ENCODE results near the gene OTOS. TPM values are rescaled to one million over a fixed set of nuclear protein-coding genes. Genes with fewer than 3 reads are reported as not detected.

OTOS gene
- total and polyA plus RNA-seq, 2 experiments from 2014 or later = not detected

DNA sequence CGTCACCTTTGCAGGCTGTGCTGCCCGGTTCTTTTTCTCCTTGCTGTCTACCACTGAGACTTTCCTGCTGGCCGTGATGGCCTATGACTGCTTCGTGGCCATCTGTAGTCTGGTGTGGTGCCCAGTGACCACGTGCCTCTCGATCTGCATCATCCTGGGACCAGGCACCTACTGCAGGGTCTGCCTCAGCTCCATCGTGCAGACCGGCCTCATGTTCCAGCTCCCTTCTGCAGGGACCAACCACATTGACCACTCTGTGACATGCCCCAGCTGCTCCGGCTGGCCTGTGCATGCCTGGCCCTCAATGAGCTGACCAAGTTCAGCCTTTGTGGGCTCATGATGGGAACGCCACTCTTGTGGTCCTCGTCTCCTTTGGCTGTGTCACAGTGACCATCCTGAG lies 31.1 kb downstream of the OTOS start:
- TF ChIP-seq, protein P1, sequence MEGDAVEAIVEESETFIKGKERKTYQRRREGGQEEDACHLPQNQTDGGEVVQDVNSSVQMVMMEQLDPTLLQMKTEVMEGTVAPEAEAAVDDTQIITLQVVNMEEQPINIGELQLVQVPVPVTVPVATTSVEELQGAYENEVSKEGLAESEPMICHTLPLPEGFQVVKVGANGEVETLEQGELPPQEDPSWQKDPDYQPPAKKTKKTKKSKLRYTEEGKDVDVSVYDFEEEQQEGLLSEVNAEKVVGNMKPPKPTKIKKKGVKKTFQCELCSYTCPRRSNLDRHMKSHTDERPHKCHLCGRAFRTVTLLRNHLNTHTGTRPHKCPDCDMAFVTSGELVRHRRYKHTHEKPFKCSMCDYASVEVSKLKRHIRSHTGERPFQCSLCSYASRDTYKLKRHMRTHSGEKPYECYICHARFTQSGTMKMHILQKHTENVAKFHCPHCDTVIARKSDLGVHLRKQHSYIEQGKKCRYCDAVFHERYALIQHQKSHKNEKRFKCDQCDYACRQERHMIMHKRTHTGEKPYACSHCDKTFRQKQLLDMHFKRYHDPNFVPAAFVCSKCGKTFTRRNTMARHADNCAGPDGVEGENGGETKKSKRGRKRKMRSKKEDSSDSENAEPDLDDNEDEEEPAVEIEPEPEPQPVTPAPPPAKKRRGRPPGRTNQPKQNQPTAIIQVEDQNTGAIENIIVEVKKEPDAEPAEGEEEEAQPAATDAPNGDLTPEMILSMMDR (IDR thresholded peaks at IDR 0.05; ENCODE audit: low read depth, low read length) = no peak
- Histone ChIP-seq H3K27me3 (no peaks in the 10 kb centered on the region), H3K4me3 (no peak overlapping the region), H3K4me1 (ENCODE audit: low read depth) (no peaks in the 10 kb centered on the region), H3K27ac (no peak overlapping the region), H3K36me3 (no peaks in the 10 kb centered on the region), H3K9me3 (ENCODE audit: low read depth) (no peaks in the 10 kb centered on the region)
- no peak for DNase-seq (ENCODE audit: low read depth in 1 of 2, low spot score in 1 of 2)

DNA sequence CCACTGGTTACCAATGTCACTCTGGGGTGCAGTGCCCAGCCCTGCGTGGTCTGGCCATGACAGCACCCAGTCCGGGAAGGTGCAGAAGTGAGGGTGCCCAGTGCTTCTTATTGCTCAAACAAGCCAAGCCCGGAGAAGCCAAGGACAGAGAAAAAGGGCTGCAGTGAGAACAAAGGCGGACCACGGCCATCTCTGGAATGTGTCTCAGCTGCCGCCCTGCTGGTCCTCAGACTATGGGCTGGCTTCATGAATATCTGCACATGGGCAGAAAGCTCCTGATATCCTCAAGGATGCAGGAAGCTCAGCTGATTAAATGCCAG lies 33.0 kb downstream of the OTOS start:
- TF ChIP-seq, protein P1 (IDR thresholded peaks at IDR 0.05; ENCODE audit: low read depth, low read length) = no peak
- Histone ChIP-seq H3K4me1 (ENCODE audit: low read depth) (no peaks in the 10 kb centered on the region), H3K4me3 (no peak overlapping the region), H3K27ac (no peak overlapping the region), H3K27me3 (no peaks in the 10 kb centered on the region), H3K9me3 (ENCODE audit: low read depth) (no peaks in the 10 kb centered on the region), H3K36me3 (no peaks in the 10 kb centered on the region)
- DNase-seq (ENCODE audit: low read depth in 1 of 2, low spot score in 1 of 2) = no peak

DNA sequence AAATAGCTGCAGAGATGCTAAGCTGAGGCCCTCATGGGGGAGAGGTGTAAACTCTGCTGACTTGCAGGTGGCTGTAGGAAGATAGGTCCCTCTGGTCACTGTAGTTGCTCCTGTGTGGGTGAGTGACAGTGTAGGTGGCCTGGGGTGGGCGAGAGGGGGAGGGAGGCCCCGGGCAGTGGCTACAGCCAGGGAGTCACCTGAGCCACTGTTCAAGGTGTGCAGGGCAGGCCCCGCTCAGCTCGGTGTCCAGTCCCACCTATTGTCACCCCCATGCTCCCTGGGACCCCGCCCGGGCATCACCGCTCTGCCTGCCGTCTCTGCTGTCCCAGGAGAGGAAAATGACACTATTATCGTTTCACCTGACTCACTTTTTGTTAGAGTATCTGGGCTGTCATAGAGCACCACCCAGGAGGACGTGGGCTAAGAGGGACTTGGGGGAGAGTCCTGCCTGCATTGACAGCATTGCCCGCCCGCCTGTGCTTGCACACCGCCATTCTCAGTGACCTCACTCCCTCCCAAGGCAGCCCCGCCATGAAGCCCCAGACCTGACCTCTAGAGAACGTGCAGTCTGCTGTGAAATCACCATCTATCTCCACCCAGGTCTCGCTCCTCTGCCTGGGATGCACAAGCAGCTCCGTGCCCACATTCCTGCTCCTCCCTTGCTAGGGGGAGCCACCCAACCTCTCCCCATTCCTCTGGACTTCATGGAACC lies 33.5 kb downstream of the OTOS start:
- no peak overlapping the region for H3K4me3 ChIP-seq
- H3K27ac ChIP-seq = no peak overlapping the region
- no peaks in the 10 kb centered on the region for H3K27me3 ChIP-seq
- no peaks in the 10 kb centered on the region for H3K4me1 ChIP-seq (ENCODE audit: low read depth)
- no peak for DNase-seq (ENCODE audit: low read depth in 1 of 2, low spot score in 1 of 2)
- no peaks in the 10 kb centered on the region for H3K9me3 ChIP-seq (ENCODE audit: low read depth)
- no peaks in the 10 kb centered on the region for H3K36me3 ChIP-seq
- TF ChIP-seq, protein P1 (IDR thresholded peaks at IDR 0.05; ENCODE audit: low read depth, low read length) = no peak

DNA sequence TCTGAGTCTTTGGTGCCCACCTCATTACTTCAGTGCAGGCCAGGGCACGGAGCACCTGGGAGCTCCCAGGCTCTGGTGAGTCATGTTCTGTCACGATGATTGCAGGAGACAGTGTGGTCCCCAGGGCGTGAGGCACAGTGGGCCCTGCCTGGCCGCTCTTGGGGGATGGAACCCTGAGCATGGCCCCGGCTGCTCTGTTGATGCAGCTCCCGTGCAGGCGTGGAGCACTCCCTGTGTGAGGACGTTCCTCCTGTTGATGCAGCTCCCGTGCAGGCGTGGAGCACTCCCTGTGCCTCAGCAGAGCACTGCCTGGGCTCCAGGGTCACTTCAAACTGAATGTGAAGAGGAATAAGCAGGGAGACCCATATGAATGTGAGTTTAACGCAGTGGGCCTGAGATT lies 34.5 kb downstream of the OTOS start:
- DNase-seq (ENCODE audit: low read depth in 1 of 2, low spot score in 1 of 2) = no peak
- H3K27me3 ChIP-seq = no peaks in the 10 kb centered on the region
- no peaks in the 10 kb centered on the region for H3K4me1 ChIP-seq (ENCODE audit: low read depth)
- H3K4me3 ChIP-seq = no peak overlapping the region
- H3K27ac ChIP-seq = no peak overlapping the region
- H3K36me3 ChIP-seq = no peaks in the 10 kb centered on the region
- H3K9me3 ChIP-seq (ENCODE audit: low read depth) = no peaks in the 10 kb centered on the region
- TF ChIP-seq, protein P1 (IDR thresholded peaks at IDR 0.05; ENCODE audit: low read depth, low read length) = no peak

DNA sequence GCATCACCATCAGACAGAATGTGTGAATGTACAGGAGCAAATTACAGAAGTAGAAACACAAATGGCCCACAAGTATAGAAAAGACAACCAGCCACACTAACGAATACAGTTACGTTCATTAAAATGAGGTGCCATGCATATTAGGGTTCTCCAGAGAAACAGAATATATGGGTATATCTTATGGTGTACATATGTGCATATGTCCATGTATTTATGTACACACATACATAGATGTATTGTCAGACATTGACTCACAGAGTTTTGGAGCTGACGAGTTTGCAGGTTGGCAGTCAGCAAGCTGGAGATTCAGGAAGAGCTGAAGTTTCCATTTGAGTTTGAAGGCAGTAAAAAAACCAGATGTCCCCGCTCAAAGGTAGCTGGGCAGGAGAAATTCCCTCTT lies 37.3 kb downstream of the OTOS start:
- Histone ChIP-seq H3K27me3 (no peaks in the 10 kb centered on the region), H3K36me3 (no peaks in the 10 kb centered on the region), H3K4me1 (ENCODE audit: low read depth) (no peaks in the 10 kb centered on the region), H3K4me3 (no peak overlapping the region), H3K27ac (no peak overlapping the region), H3K9me3 (ENCODE audit: low read depth) (no peaks in the 10 kb centered on the region)
- DNase-seq (ENCODE audit: low read depth in 1 of 2, low spot score in 1 of 2) = no peak
- TF ChIP-seq, protein P1 (IDR thresholded peaks at IDR 0.05; ENCODE audit: low read depth, low read length) = no peak
